ENCODE measurements around the gene CYTL1.
"Not testable (repeated sequence)": the region's sequence is repeated elsewhere in the genome, so short reads cannot be mapped to it uniquely, and the experiment has no call there.

CYTL1 gene

GRCh38 chr4:4996935-4997334, 22.3 kb downstream of the CYTL1 start:
- not testable (repeated sequence) for DNase-seq (ENCODE audit: low spot score)

- no peak for DNase-seq (ENCODE audit: low spot score)
These were observed 23.4 kb downstream of the CYTL1 start for GRCh38 chr4:4995908-4996265.

GRCh38 chr4:4995103-4995907, 24.0 kb downstream of the CYTL1 start:
- peak; percentile 61 for DNase-seq (ENCODE audit: low spot score)

- DNase-seq (ENCODE audit: low spot score) = no peak
These were observed 24.8 kb downstream of the CYTL1 start for GRCh38 chr4:4994312-4995097.

- DNase-seq (ENCODE audit: low spot score) = no peak
These were observed 26.4 kb downstream of the CYTL1 start for GRCh38 chr4:4992833-4993232.

- DNase-seq (ENCODE audit: low spot score) = no peak
These were observed 27.6 kb downstream of the CYTL1 start for GRCh38 chr4:4991541-4992099.

GRCh38 chr4:4990857-4991540, 28.3 kb downstream of the CYTL1 start:
- peak; percentile 93 for DNase-seq (ENCODE audit: low spot score)

- DNase-seq (ENCODE audit: low spot score) = no peak
These were observed 28.9 kb downstream of the CYTL1 start for GRCh38 chr4:4990329-4990728.

- DNase-seq (ENCODE audit: low spot score) = no peak
These were observed 30.1 kb downstream of the CYTL1 start for GRCh38 chr4:4989083-4989622.

DNA sequence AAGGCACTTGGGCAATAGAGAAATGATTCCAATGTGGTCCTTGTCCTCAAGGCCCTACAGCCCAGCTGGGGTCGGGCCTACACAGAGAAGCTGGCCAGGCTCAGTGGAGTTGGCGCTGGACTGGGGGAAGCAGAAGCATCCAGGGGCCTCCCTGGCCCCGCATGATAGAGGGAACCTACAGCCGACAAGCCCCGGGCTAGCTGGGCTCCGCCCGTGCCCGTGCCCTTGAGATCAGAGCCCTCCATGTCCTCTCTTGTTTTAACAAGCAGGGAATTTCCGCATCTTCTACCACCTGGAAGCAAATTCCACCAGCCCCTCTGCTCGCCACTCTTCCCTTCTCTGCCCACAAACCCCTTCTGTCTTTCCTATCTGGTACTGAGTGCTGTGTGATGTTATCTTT, 31.6 kb downstream of the CYTL1 start:
- no peak for DNase-seq (ENCODE audit: low spot score)

- peak; percentile 8 for DNase-seq (ENCODE audit: low spot score)
These were observed 32.4 kb downstream of the CYTL1 start for GRCh38 chr4:4986841-4987240.

DNA sequence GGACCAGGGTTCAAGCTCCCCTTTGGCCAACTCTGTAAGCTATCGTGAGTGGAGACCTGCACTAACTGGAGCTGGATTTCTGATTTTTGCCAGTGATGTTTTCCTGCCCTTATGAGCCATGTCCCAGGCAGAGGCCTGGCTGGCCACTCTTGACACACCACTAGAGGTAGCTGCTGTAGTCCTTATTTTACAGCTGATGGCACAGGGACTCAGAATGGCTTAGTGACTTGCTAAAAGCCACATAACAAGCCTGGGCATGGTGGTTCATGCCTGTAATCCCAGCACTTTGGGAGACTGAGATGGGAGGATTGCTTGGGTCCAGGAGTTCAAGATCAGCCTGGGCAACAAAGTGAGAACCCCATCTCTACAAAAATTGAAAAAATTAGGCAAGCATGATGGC, 33.4 kb downstream of the CYTL1 start:
- no peak for DNase-seq (ENCODE audit: low spot score)

DNA sequence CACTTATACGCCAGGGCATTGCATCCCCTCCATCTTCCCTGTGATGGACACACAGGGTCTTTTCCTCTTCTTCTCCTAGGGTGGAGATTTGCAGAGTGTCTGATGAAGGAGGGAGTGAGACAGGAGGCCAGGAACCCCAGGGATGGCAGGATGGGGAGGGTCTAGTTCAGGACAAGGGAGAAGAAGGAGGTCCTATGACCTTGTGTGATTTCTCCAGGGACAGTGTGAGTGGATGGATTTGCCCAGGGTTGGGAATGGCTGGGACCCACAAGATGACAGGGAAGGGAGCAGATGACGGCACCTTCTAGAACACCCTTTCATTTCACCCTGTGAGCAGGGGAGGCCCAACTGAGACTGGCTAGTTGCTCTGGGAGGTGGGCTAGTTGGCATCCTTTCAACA, 34.2 kb downstream of the CYTL1 start:
- DNase-seq (ENCODE audit: low spot score) = no peak

DNA sequence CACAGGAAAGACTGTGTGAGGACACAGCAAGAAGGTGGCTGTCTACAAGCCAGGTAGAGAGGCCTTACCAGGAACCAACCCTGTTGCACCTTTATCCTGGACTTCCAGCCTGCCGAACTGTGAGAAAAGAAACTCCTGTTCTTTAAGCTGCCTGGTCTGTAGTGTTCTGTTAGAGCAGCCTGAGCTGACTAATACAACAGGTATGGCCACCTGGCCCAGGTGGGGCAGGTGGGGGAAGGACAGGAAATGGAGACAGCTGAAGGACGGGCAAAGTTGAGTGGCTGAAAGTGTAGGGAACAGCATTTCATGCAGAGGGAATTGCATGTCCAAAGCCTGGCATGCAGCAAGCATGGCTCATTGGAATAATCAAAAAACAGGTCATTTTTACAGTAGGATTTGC, 35.1 kb downstream of the CYTL1 start:
- no peak for DNase-seq (ENCODE audit: low spot score)

- no peak for DNase-seq (ENCODE audit: low spot score)
These were observed 37.4 kb downstream of the CYTL1 start for GRCh38 chr4:4981827-4982226.

- no peak for DNase-seq (ENCODE audit: low spot score)
These were observed 37.8 kb downstream of the CYTL1 start for GRCh38 chr4:4981427-4981826.

DNA sequence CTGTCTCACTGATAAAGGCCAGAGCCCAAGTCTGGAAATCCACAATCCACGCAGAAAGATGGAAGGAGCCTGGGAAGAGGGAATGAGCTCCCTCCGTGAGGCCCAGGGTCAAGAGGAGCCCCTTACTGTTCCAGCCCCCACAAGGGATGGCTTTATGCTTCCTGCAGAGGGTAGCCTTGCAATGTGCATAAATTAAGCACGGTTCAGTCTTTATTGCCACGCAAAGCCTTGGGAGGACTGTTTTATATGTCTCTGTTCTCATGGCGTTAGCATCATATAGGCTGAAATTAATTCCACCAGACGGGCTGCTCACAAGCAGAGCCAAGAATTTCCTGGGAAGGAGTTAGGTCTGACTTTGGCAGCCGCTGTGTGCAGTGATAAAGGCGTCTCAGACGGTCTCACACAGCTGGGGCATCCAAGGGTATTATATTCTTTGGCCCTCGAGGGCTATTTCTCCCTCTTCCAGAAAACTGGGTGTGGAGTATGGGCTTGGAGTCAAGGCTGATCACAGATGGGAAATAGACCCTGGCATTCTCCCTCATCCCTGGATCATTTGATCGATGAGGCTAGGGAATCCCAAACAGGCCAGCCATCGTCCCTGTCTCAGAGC, 38.5 kb downstream of the CYTL1 start:
- DNase-seq (ENCODE audit: low spot score) = no peak

- no peak for DNase-seq (ENCODE audit: low spot score)
These were observed 39.3 kb downstream of the CYTL1 start for GRCh38 chr4:4979971-4980370.

- no peak for DNase-seq (ENCODE audit: low spot score)
These were observed 44.5 kb downstream of the CYTL1 start for GRCh38 chr4:4974727-4975126.

DNA sequence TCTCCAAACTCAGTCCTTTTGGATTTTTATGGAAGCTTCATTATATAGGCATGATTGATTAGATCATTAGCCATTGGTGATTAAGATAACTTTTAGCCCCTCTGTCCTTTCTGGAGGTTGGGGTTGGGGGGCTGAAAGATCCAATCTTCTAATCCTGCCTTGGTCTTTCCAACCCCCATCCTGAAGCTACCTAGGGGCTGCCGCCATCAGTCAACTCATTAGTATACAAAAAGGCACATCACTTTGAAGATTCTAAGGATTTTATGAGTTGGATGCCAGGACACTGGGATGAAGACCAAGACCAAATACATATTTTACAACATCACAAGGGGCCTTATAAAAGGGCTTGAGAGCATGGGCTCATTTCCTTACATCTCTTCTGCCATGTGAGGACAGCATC, 47.5 kb downstream of the CYTL1 start:
- DNase-seq (ENCODE audit: low spot score) = no peak

DNA sequence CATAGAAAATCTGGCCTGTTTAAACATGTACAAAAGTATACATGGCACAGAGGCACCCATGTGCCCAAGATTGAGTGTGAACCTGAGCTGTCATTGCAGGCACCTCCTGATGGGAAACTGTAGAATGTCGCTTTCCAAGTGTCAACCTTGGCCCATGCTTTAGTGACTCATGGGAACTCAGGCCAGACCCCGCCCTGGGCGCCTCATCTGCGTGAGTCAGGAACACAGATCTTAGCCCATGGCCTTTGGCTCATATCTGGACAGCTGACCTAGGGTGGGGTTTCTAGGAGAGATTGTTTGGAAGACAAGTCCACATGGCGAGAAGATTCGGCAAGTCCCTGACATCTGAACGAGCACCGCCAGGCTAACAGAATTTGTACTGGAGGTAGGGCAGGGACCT, 50.0 kb downstream of the CYTL1 start:
- DNase-seq (ENCODE audit: low spot score) = no peak

DNA sequence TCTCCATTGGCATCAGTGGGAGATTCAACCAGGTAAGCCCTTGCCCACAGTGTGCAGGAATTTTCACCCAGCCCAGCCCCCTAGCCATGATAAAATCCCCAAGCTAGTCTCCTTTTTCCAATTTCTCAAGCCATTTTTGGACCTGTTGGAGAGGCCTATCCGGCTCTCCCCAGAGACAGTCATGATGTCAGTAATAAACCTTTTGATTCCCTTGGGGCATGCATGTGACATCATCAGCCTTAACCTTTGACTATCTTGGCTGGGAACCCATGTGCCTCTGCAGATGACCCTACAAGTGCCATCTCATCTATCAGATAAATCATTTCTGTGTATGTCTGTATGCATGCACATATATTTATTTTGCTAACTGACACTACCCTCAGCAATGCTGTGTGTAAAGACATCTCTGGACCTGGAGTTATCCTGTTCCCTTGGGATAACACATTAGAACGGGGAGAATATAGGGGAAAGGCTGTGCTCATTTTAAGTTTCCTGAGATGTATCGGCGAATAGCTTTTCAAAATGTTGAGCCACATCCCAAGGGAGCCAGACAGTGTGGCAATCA, 51.0 kb downstream of the CYTL1 start:
- DNase-seq (ENCODE audit: low spot score) = no peak
